GM12891 (cell line): ENCODE measurements around the gene CFAP91.

Source experiments
- POLR2A ChIP-seq: IDR thresholded peaks from 2 replicates; pipeline ENCODE4 v1.6.1; 2011; ENCODE audit warnings: low read depth, low read length, control low read depth
- POLR2AphosphoS5 ChIP-seq: IDR thresholded peaks from 2 replicates; pipeline ENCODE4 v1.6.1; 2011; ENCODE audit warnings: low read depth, low read length, control low read depth

- TF ChIP-seq POLR2A = no peak
- TF ChIP-seq POLR2AphosphoS5 = no peak
Observed at GRCh38 chr3:119723022-119723421, 20.2 kb downstream of the CFAP91 start.
